Endothelial cell of umbilical vein (primary cell): Measurements from ENCODE around the gene BEND3. TPM values are rescaled to one million over a fixed set of nuclear protein-coding genes. Genes with fewer than 3 reads are reported as not detected.

Experiments
- BruUV-seq: library from RNA; stranded (reverse); fragments of 400-500 nt; replicated peaks from 2 replicates; lab custom pipeline; 2021; lab: Mats Ljungman, UMichigan
- CTCF ChIA-PET: fragments of 300-600, 350-600 bp; sonication (Branson Sonifier 250); formaldehyde crosslinking; loops from one replicate; lab custom pipeline; 2021; ENCODE audit warnings: antibody characterized with exemption, inconsistent platforms; lab: Charles Lee
- POLR2A ChIA-PET: fragments of 300-600, 350-600 bp; sonication (Branson Sonifier 250); formaldehyde crosslinking; loops from one replicate; lab custom pipeline; 2021; ENCODE audit warnings: antibody characterized with exemption, inconsistent platforms; lab: Charles Lee
- DNase-seq: peaks from one replicate; pipeline ENCODE4 v3.0.0-alpha.2; 2011; ENCODE audit warnings: low read depth, low spot score
- FAIRE-seq: peaks from 2 replicates; lab custom pipeline; 2011; peaks lifted over from hg19 to GRCh38; lab: Jason Lieb, UNC
- H2AFZ ChIP-seq: 2 replicates; pipeline ENCODE4 v1.6.0; 2012; ENCODE audit warnings: low read depth, low read length, control low read depth, inconsistent platforms
- H3K27ac ChIP-seq: 2 replicates; pipeline ENCODE4 v1.5.1; 2011; ENCODE audit warnings: low read depth, mild to moderate bottlenecking, control low read depth, low read length, moderate library complexity; ENCODE audit not compliant: insufficient read depth
- H3K27me3 ChIP-seq, 2 experiments: 2 replicates each; pipeline versions ENCODE4 v1.6.0 to v1.6.1; 2011; ENCODE audit warnings: low read length in 2 of 2, mixed read lengths in 1 of 2; ENCODE audit not compliant: control insufficient read depth in 2 of 2, insufficient read depth in 2 of 2
- H3K36me3 ChIP-seq, 2 experiments: 2 replicates in 1 of 2; 3 replicates in 1 of 2; pipeline ENCODE4 v1.5.1; 2011; ENCODE audit warnings: low read length in 2 of 2, mild to moderate bottlenecking in 1 of 2, moderate library complexity in 1 of 2; ENCODE audit not compliant: control insufficient read depth in 2 of 2, insufficient read depth in 2 of 2; ENCODE audit errors: extremely low read depth in 1 of 2
- H3K4me1 ChIP-seq: 3 replicates; pipeline ENCODE4 v1.5.1; 2011; ENCODE audit warnings: mild to moderate bottlenecking, low read length; ENCODE audit not compliant: control insufficient read depth, insufficient read depth; ENCODE audit errors: extremely low read depth
- H3K4me2 ChIP-seq: 2 replicates; pipeline ENCODE4 v1.6.1; 2011; ENCODE audit warnings: low read length, control low read depth, mixed read lengths; ENCODE audit not compliant: insufficient read depth
- H3K4me3 ChIP-seq, 3 experiments: fragments of 200-600 bp in 1 of 3; sonication (generic), shearing (Covaris generic) in 1 of 3; replicated peaks in 1 of 3; 2 replicates each; pipeline ENCODE4 v1.5.1; 2011 to 2016; ENCODE audit warnings: control low read depth in 3 of 3, low read length in 3 of 3, mild to moderate bottlenecking in 2 of 3, inconsistent platforms in 1 of 3, low read depth in 1 of 3, moderate library complexity in 1 of 3; ENCODE audit not compliant: insufficient read depth in 1 of 3
- H3K79me2 ChIP-seq: 2 replicates; pipeline ENCODE4 v1.6.0; 2012; ENCODE audit warnings: low read length, inconsistent platforms; ENCODE audit not compliant: control insufficient read depth, insufficient read depth
- H3K9ac ChIP-seq: replicated peaks from 2 replicates; pipeline ENCODE3; 2011; ENCODE audit warnings: low read length, control low read depth; ENCODE audit not compliant: insufficient read depth; ENCODE audit errors: extremely low read depth
- H3K9me1 ChIP-seq: replicated peaks from 3 replicates; pipeline ENCODE4 v1.6.0; 2011; ENCODE audit warnings: mild to moderate bottlenecking, low read length; ENCODE audit not compliant: control insufficient read depth, insufficient read depth; ENCODE audit errors: extremely low read depth
- H3K9me3 ChIP-seq: replicated peaks from 2 replicates; pipeline ENCODE4 v1.5.1; 2012; ENCODE audit warnings: low read length, inconsistent platforms; ENCODE audit not compliant: control insufficient read depth, insufficient read depth
- H4K20me1 ChIP-seq: replicated peaks from 2 replicates; pipeline ENCODE3; 2011; ENCODE audit warnings: mild to moderate bottlenecking, low read length; ENCODE audit not compliant: control insufficient read depth, insufficient read depth; ENCODE audit errors: extremely low read depth
- CTCF ChIP-seq, 2 donors: IDR thresholded peaks; 1 replicate in 1 of 2; 2 replicates in 1 of 2; pipeline ENCODE4 v1.5.1; 2011; ENCODE audit warnings: low read length in 2 of 2, mild to moderate bottlenecking in 2 of 2, moderate library complexity in 2 of 2, control low read depth in 1 of 2, inconsistent platforms in 1 of 2, low read depth in 1 of 2; ENCODE audit not compliant: insufficient read depth in 1 of 2; ENCODE audit errors: extremely low read depth in 1 of 2
- EZH2 ChIP-seq: IDR thresholded peaks from 2 replicates; pipeline ENCODE4 v1.6.1; 2012; ENCODE audit warnings: borderline replicate concordance, low read depth, mild to moderate bottlenecking, moderate library complexity, low read length, inconsistent platforms; ENCODE audit not compliant: severe bottlenecking
- FOS ChIP-seq: IDR thresholded peaks from 2 replicates; pipeline ENCODE4 v1.6.1; 2011; ENCODE audit warnings: mild to moderate bottlenecking, low read length, moderate library complexity, borderline replicate concordance; ENCODE audit not compliant: insufficient read depth
- GATA2 ChIP-seq: IDR thresholded peaks from 2 replicates; pipeline ENCODE4 v1.7.0; 2011; ENCODE audit warnings: low read depth, mild to moderate bottlenecking, moderate library complexity, mixed read lengths, low read length; ENCODE audit not compliant: insufficient read length, insufficient read depth
- JUN ChIP-seq: IDR thresholded peaks from 2 replicates; pipeline ENCODE4 v1.6.1; 2011; ENCODE audit warnings: borderline replicate concordance, low read depth; ENCODE audit not compliant: insufficient read length, insufficient read depth
- MAX ChIP-seq: IDR thresholded peaks from 2 replicates; pipeline ENCODE4 v1.6.1; 2011; ENCODE audit not compliant: insufficient read depth, insufficient read length
- MYC ChIP-seq: IDR thresholded peaks from one replicate; pipeline ENCODE4 v1.6.1; 2011; ENCODE audit warnings: mild to moderate bottlenecking, low read depth, low read length
- POLR2A ChIP-seq: IDR thresholded peaks from 2 replicates; pipeline ENCODE4 v1.6.1; 2012; ENCODE audit warnings: low read depth, mild to moderate bottlenecking, control low read depth, low read length
- POLR2AphosphoS5 ChIP-seq: IDR thresholded peaks from 2 replicates; pipeline ENCODE4 v1.6.1; 2012; ENCODE audit warnings: low read depth, mild to moderate bottlenecking, control low read depth, low read length, moderate library complexity; ENCODE audit not compliant: insufficient read depth
- dilution Hi-C: fragments of 300-500 bp; cut with MboI; formaldehyde crosslinking; loops from one replicate; pipeline ENCODE4 v1.15.0; 2019; ENCODE audit warnings: low sequenced_read_pairs; ENCODE audit not compliant: extremely low pct_ligation_motif_present
- intact Hi-C: fragments of 100-400 bp; cut with micrococcal nuclease; formaldehyde crosslinking; loops from one replicate; pipeline ENCODE4 v1.10.0; 2022
- polyA plus RNA-seq, 4 experiments: library from polyadenylated mRNA; depleted of rRNA in 3 of 4; stranded (reverse) in 3 of 4; unstranded in 1 of 4; fragments of >200 nt; gene quantifications; 2 replicates each; pipeline versions ENCODE4 v1.2.1 to v1.2.3, GENCODE V29; 2011 to 2012; ENCODE audit warnings: missing spikeins in 1 of 4
- total RNA-seq: library from RNA; stranded (reverse); gene quantifications from 2 replicates; pipeline ENCODE4 v1.2.3, GENCODE V29; 2021

BEND3 gene
- total and polyA plus RNA-seq, 2 donors (not counting 3 experiments of a cell fraction or from before 2014, with no cell fraction given) = 1.6 to 4.8 TPM

GRCh38 chr6:107106165-107106564, 9.2 kb downstream of the BEND3 start:
- dilution Hi-C loops (no loop called here), intact Hi-C loops (no loop called here)
- H3K4me2 ChIP-seq = no peak overlapping the region
- H3K4me3 ChIP-seq = no peak overlapping the region
- no peak overlapping the region for H2AFZ ChIP-seq
- FAIRE-seq (no peak), DNase-seq (no peak)
- TF ChIP-seq POLR2A (no peak), JUN (no peak), MYC (no peak), EZH2 (no peak), FOS (no peak), POLR2AphosphoS5 (no peak), MAX (no peak), GATA2 (no peak), CTCF (IDR thresholded peaks at IDR 0.05; ENCODE audit: extremely low read depth in 1 of 2, insufficient read depth in 1 of 2, low read depth in 1 of 2, low read length in 2 of 2) (no peak)
- no peaks in the 10 kb centered on the region for H4K20me1 ChIP-seq
- no peaks in the 10 kb centered on the region for H3K36me3 ChIP-seq
- H3K9me1 ChIP-seq = no peaks in the 10 kb centered on the region
- H3K9ac ChIP-seq = no peak overlapping the region
- BruUV-seq = no TSS peak
- ChIA-PET POLR2A (no interaction called here), CTCF (interaction anchor here (0.8 to 1.5 kb wide), 4 partner anchors 8 to 1386 kb away, joined by 3 to 6 read pairs (median 3); no protein-coding TSS in a partner anchor)
- no peaks in the 10 kb centered on the region for H3K79me2 ChIP-seq
- H3K27me3 ChIP-seq = no peaks in the 10 kb centered on the region
- H3K27ac ChIP-seq = no peak overlapping the region
- H3K4me1 ChIP-seq = no peaks in the 10 kb centered on the region
- no peaks in the 10 kb centered on the region for H3K9me3 ChIP-seq
